ENCODE measurements around the gene EPSTI1.
"Not testable (repeated sequence)": the region's sequence is repeated elsewhere in the genome, so short reads cannot be mapped to it uniquely, and the experiment has no call there.

EPSTI1 gene

GRCh38 chr13:42991898-42992763 is at the start of gene EPSTI1:
Gene EPSTI1 (minus strand): TSS chr13:42992241. CDS start chr13:42992165, 76 bp downstream.
- DNase-seq, result no peak

GRCh38 chr13:43041369-43041921 is 49.4 kb upstream of the EPSTI1 start:
- DNase-seq, result no peak

- DNase-seq, result not testable (repeated sequence)
Observed at GRCh38 chr13:43040581-43041368, 48.7 kb upstream of the EPSTI1 start.

- no peak for DNase-seq
Observed at GRCh38 chr13:43039966-43040365, 47.9 kb upstream of the EPSTI1 start.

- DNase-seq, result no peak
Observed at GRCh38 chr13:43036351-43037250, 44.6 kb upstream of the EPSTI1 start.

- no peak for DNase-seq
Observed at GRCh38 chr13:43033038-43033437, 41.0 kb upstream of the EPSTI1 start.

GRCh38 chr13:43031881-43032280 is 39.8 kb upstream of the EPSTI1 start:
- no peak for DNase-seq

GRCh38 chr13:43030548-43030947 is 38.5 kb upstream of the EPSTI1 start:
- DNase-seq, result no peak

GRCh38 chr13:43026262-43026661 is 34.2 kb upstream of the EPSTI1 start:
- no peak for DNase-seq

- DNase-seq, result no peak
Observed at GRCh38 chr13:43023289-43023963, 31.4 kb upstream of the EPSTI1 start, which contains the start of gene DNAJC15. Gene DNAJC15 (plus strand): TSS chr13:43023586. CDS start chr13:43023627, 41 bp downstream.

- no peak for DNase-seq
Observed at GRCh38 chr13:43022934-43023288, 30.9 kb upstream of the EPSTI1 start.

GRCh38 chr13:43021926-43022670 is 30.1 kb upstream of the EPSTI1 start:
- DNase-seq, result no peak

GRCh38 chr13:43020794-43021193 is 28.8 kb upstream of the EPSTI1 start:
- DNase-seq, result no peak

GRCh38 chr13:43019811-43020210 is 27.8 kb upstream of the EPSTI1 start:
- no peak for DNase-seq

GRCh38 chr13:43016226-43016625 is 24.2 kb upstream of the EPSTI1 start:
- no peak for DNase-seq

GRCh38 chr13:43014162-43014561 is 22.1 kb upstream of the EPSTI1 start:
- no peak for DNase-seq

- no peak for DNase-seq
Observed at GRCh38 chr13:43009506-43009905, 17.5 kb upstream of the EPSTI1 start.

- no peak for DNase-seq
Observed at GRCh38 chr13:43008596-43008995, 16.6 kb upstream of the EPSTI1 start.

GRCh38 chr13:43006893-43007631 is 15.0 kb upstream of the EPSTI1 start:
- no peak for DNase-seq

- no peak for DNase-seq
Observed at GRCh38 chr13:43005460-43006236, 13.6 kb upstream of the EPSTI1 start.

All from NCI-H1436 treated with DMSO at 0.1 percent for 48 hours (cell line).